WTC11 (cell line): ENCODE measurements around the gene MRM3. TPM values are rescaled to one million over a fixed set of nuclear protein-coding genes. Genes with fewer than 3 reads are reported as not detected.

Experiments
- ATAC-seq: fragments of 200-7000 bp; cut with Tn5 transposase; 2 replicates; pipeline ENCODE4 v1.10.0; 2021; ENCODE audit warnings: mild to moderate bottlenecking, moderate library complexity
- CTCF ChIA-PET: fragments of 300-600 bp; sonication (Branson Sonifier 250); formaldehyde crosslinking; loops from one replicate; lab custom pipeline; 2021; ENCODE audit warnings: antibody characterized with exemption; lab: Charles Lee
- POLR2A ChIA-PET: fragments of 350-600 bp; sonication (Branson Sonifier 250); formaldehyde crosslinking; loops from one replicate; lab custom pipeline; 2021; ENCODE audit warnings: antibody characterized with exemption; lab: Charles Lee
- DNase-seq: peaks from one replicate; pipeline ENCODE4 v3.0.0; 2021; ENCODE audit warnings: low spot score
- H3K27ac Mint-ChIP-seq: 2 replicates; pipeline ENCODE4 v1.8.0; 2021; ENCODE audit warnings: mixed read lengths
- H3K27me3 Mint-ChIP-seq: 2 replicates; pipeline ENCODE4 v1.8.0; 2021; ENCODE audit warnings: low read depth, mild to moderate bottlenecking, moderate library complexity, mixed read lengths
- H3K36me3 Mint-ChIP-seq: 2 replicates; pipeline ENCODE4 v1.8.0; 2021; ENCODE audit warnings: mixed read lengths
- H3K4me1 Mint-ChIP-seq: 2 replicates; pipeline ENCODE4 v1.8.0; 2022; ENCODE audit warnings: mixed read lengths
- H3K4me3 Mint-ChIP-seq: 2 replicates; pipeline ENCODE4 v1.8.0; 2021; ENCODE audit warnings: mild to moderate bottlenecking, moderate library complexity, mixed read lengths
- H3K9me3 Mint-ChIP-seq: 2 replicates; pipeline ENCODE4 v1.8.0; 2021; ENCODE audit warnings: mixed read lengths
- ATF1 ChIP-seq: sonication (generic); formaldehyde crosslinking; IDR thresholded peaks from 2 replicates; pipeline ENCODE4 v1.8.1; 2023; ENCODE audit warnings: mild to moderate bottlenecking, moderate library complexity, missing genetic modification reagents
- ESRRA ChIP-seq: sonication (generic); formaldehyde crosslinking; IDR thresholded peaks from 2 replicates; pipeline ENCODE4 v1.8.1; 2022; ENCODE audit warnings: mild to moderate bottlenecking, missing genetic modification reagents, borderline replicate concordance
- GABPB1 ChIP-seq: sonication (generic); formaldehyde crosslinking; IDR thresholded peaks from 2 replicates; pipeline ENCODE4 v1.8.1; 2023; ENCODE audit warnings: mild to moderate bottlenecking, missing genetic modification reagents
- NFATC4 ChIP-seq: fragments of 250-450 bp; sonication (Bioruptor Pico); IDR thresholded peaks from 2 replicates; pipeline ENCODE4 v1.9.0; 2021; ENCODE audit warnings: mild to moderate bottlenecking
- NFE2L1 ChIP-seq: sonication (generic); formaldehyde crosslinking; IDR thresholded peaks from 2 replicates; pipeline ENCODE4 v1.8.1; 2023; ENCODE audit warnings: missing genetic modification reagents
- NFYB ChIP-seq: sonication (generic); formaldehyde crosslinking; conservative IDR thresholded peaks from 2 replicates; pipeline ENCODE4 v1.8.0; 2022; ENCODE audit warnings: low read depth, missing genetic modification reagents
- NR2C2 ChIP-seq: sonication (generic); formaldehyde crosslinking; IDR thresholded peaks from 2 replicates; pipeline ENCODE4 v1.8.0; 2022; ENCODE audit warnings: mild to moderate bottlenecking, missing genetic modification reagents
- RELA ChIP-seq: sonication (generic); formaldehyde crosslinking; IDR thresholded peaks from 2 replicates; pipeline ENCODE4 v1.8.1; 2022; ENCODE audit warnings: missing genetic modification reagents, mild to moderate bottlenecking, borderline replicate concordance
- SMAD4 ChIP-seq: sonication (generic); formaldehyde crosslinking; IDR thresholded peaks from 2 replicates; pipeline ENCODE4 v1.8.0; 2022; ENCODE audit warnings: mild to moderate bottlenecking, missing genetic modification reagents
- ZNF219 ChIP-seq: sonication (generic); formaldehyde crosslinking; IDR thresholded peaks from 2 replicates; pipeline ENCODE4 v1.8.0; 2023; ENCODE audit warnings: missing genetic modification reagents, mild to moderate bottlenecking, borderline replicate concordance
- ZNF232 ChIP-seq: sonication (generic); formaldehyde crosslinking; IDR thresholded peaks from 2 replicates; pipeline ENCODE4 v1.8.0; 2022; ENCODE audit warnings: mild to moderate bottlenecking, missing genetic modification reagents
- total RNA-seq: library from RNA; stranded (reverse); gene quantifications from 3 replicates; pipeline ENCODE4 v1.2.3, GENCODE V29; 2021
- TF ChIP-seq, protein P1 (sequence below): fragments of 200-600 bp; IDR thresholded peaks from 2 replicates; pipeline ENCODE4 v1.8.0; 2022; ENCODE audit warnings: antibody characterized with exemption
- TF ChIP-seq, protein P2 (sequence below): sonication (generic); formaldehyde crosslinking; IDR thresholded peaks from 2 replicates; pipeline ENCODE4 v1.8.1; 2023; ENCODE audit warnings: mild to moderate bottlenecking, missing genetic modification reagents
- TF ChIP-seq, protein P3 (sequence below): sonication (generic); formaldehyde crosslinking; IDR thresholded peaks from 2 replicates; pipeline ENCODE4 v1.8.1; 2022; ENCODE audit warnings: missing genetic modification reagents, borderline replicate concordance
- TF ChIP-seq, protein P4 (sequence below): sonication (generic); formaldehyde crosslinking; IDR thresholded peaks from 2 replicates; pipeline ENCODE4 v1.8.1; 2022; ENCODE audit warnings: mild to moderate bottlenecking, missing genetic modification reagents, moderate library complexity, borderline replicate concordance
- TF ChIP-seq, protein P5 (sequence below): sonication (generic); formaldehyde crosslinking; IDR thresholded peaks from 2 replicates; pipeline ENCODE4 v1.8.0; 2023; ENCODE audit warnings: missing genetic modification reagents
- TF ChIP-seq, protein P6 (sequence below): fragments of 250-450 bp; sonication (Bioruptor Pico); IDR thresholded peaks from 2 replicates; pipeline ENCODE4 v2.1.2; 2022; ENCODE audit warnings: mild to moderate bottlenecking, moderate library complexity
- TF ChIP-seq, protein P7 (sequence below): sonication (generic); formaldehyde crosslinking; IDR thresholded peaks from 2 replicates; pipeline ENCODE4 v1.8.0; 2022; ENCODE audit warnings: mild to moderate bottlenecking, missing genetic modification reagents
- TF ChIP-seq, protein P8 (sequence below): sonication (generic); formaldehyde crosslinking; IDR thresholded peaks from 2 replicates; pipeline ENCODE4 v1.8.1; 2023; ENCODE audit warnings: mild to moderate bottlenecking, missing genetic modification reagents, moderate library complexity

The MRM3 gene
- total RNA-seq, 1 experiment from 2014 or later: 25.0 TPM

DNA sequence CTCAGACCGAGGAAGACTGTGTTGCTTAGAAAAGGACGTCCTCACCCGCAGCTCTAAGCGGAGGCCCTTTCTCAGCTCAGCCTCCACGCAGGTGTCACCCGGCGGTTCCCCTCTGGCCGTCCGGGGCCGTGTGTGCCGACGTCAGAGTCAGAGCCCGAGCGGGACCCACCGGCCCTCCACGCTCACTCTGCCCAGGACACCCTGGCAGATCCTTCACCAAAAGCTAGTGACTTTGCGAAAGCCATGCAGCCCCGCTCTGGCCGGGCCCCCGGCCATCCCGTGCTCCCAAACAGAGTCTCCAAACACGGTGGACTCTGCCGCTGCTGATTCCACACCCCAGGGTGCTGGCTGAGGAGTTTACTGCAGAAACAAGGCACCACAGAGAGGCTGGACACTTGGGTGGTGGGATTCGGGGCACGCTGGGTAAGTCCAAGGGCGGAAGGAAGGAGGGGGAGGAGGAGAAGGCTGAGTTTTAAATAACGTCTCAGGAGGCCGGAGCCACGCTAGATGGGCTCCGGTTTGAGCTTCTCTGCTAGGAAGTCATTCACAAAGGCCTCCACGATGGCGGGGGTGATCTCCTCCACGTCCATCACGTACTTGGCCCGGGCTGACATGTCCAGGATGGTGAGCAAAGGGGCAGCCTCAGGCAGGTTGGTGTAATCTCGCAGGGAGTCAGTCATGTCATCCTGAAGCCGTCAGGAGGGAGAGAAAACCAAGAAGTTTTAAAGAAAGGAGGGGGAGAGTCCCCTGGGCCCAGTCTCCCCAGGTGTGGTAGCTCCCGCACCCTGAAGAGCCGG lies 18.5 kb downstream of the MRM3 start (continued):
- TF ChIP-seq, protein P1, sequence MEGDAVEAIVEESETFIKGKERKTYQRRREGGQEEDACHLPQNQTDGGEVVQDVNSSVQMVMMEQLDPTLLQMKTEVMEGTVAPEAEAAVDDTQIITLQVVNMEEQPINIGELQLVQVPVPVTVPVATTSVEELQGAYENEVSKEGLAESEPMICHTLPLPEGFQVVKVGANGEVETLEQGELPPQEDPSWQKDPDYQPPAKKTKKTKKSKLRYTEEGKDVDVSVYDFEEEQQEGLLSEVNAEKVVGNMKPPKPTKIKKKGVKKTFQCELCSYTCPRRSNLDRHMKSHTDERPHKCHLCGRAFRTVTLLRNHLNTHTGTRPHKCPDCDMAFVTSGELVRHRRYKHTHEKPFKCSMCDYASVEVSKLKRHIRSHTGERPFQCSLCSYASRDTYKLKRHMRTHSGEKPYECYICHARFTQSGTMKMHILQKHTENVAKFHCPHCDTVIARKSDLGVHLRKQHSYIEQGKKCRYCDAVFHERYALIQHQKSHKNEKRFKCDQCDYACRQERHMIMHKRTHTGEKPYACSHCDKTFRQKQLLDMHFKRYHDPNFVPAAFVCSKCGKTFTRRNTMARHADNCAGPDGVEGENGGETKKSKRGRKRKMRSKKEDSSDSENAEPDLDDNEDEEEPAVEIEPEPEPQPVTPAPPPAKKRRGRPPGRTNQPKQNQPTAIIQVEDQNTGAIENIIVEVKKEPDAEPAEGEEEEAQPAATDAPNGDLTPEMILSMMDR: no peak
- TF ChIP-seq, protein P2, sequence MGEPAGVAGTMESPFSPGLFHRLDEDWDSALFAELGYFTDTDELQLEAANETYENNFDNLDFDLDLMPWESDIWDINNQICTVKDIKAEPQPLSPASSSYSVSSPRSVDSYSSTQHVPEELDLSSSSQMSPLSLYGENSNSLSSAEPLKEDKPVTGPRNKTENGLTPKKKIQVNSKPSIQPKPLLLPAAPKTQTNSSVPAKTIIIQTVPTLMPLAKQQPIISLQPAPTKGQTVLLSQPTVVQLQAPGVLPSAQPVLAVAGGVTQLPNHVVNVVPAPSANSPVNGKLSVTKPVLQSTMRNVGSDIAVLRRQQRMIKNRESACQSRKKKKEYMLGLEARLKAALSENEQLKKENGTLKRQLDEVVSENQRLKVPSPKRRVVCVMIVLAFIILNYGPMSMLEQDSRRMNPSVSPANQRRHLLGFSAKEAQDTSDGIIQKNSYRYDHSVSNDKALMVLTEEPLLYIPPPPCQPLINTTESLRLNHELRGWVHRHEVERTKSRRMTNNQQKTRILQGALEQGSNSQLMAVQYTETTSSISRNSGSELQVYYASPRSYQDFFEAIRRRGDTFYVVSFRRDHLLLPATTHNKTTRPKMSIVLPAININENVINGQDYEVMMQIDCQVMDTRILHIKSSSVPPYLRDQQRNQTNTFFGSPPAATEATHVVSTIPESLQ (CRISPR knock-in tag): no peak
- TF ChIP-seq, protein P3, sequence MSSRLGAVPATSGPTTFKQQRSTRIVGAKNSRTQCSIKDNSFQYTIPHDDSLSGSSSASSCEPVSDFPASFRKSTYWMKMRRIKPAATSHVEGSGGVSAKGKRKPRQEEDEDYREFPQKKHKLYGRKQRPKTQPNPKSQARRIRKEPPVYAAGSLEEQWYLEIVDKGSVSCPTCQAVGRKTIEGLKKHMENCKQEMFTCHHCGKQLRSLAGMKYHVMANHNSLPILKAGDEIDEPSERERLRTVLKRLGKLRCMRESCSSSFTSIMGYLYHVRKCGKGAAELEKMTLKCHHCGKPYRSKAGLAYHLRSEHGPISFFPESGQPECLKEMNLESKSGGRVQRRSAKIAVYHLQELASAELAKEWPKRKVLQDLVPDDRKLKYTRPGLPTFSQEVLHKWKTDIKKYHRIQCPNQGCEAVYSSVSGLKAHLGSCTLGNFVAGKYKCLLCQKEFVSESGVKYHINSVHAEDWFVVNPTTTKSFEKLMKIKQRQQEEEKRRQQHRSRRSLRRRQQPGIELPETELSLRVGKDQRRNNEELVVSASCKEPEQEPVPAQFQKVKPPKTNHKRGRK (CRISPR knock-in tag): no peak
- TF ChIP-seq ESRRA (CRISPR knock-in tag) (no peak), NFYB (CRISPR knock-in tag) (no peak), ZNF219 (CRISPR knock-in tag) (no peak), SMAD4 (CRISPR knock-in tag) (no peak), NFATC4 (CRISPR knock-in tag) (no peak)

DNA sequence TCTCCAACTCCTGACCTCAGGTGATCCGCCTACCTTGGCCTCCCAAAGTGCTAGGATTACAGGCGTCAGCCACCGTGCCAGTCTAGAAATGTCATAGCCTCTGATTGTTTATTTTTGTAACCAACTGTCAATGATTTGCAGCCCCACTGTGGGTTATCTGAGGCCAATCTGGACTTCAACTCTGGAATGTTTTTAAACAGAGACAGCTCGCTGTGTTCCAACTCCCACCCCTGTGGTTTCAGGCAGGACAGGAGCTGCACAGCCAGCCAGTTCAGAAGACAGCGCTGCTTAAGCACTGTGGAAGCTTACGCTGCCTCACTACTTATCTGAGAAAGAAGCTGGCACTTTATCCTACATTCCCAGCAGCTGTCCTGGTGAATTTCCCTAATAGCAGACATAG lies 19.5 kb downstream of the MRM3 start:
- no peak for ATAC-seq
- DNase-seq: no peak
- ChIA-PET POLR2A (no interaction called here), CTCF (interaction anchor here (1.0 kb wide), 1 partner anchor 76 kb away, joined by 3 read pairs; no protein-coding TSS in a partner anchor)
- peaks cover 8% of the 10 kb centered on the region for H3K36me3 Mint-ChIP-seq
- H3K4me1 Mint-ChIP-seq: peaks cover 8% of the 10 kb centered on the region
- no peaks in the 10 kb centered on the region for H3K27me3 Mint-ChIP-seq
- H3K4me3 Mint-ChIP-seq: no peak overlapping the region
- no peak for TF ChIP-seq GABPB1 (CRISPR knock-in tag)
- TF ChIP-seq, protein P3 (CRISPR knock-in tag): no peak
- TF ChIP-seq ATF1 (CRISPR knock-in tag): no peak
- no peak for TF ChIP-seq ZNF232 (CRISPR knock-in tag)
- TF ChIP-seq, protein P4, sequence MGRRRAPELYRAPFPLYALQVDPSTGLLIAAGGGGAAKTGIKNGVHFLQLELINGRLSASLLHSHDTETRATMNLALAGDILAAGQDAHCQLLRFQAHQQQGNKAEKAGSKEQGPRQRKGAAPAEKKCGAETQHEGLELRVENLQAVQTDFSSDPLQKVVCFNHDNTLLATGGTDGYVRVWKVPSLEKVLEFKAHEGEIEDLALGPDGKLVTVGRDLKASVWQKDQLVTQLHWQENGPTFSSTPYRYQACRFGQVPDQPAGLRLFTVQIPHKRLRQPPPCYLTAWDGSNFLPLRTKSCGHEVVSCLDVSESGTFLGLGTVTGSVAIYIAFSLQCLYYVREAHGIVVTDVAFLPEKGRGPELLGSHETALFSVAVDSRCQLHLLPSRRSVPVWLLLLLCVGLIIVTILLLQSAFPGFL (CRISPR knock-in tag): no peak
- TF ChIP-seq SMAD4 (CRISPR knock-in tag): no peak
- TF ChIP-seq, protein P5, sequence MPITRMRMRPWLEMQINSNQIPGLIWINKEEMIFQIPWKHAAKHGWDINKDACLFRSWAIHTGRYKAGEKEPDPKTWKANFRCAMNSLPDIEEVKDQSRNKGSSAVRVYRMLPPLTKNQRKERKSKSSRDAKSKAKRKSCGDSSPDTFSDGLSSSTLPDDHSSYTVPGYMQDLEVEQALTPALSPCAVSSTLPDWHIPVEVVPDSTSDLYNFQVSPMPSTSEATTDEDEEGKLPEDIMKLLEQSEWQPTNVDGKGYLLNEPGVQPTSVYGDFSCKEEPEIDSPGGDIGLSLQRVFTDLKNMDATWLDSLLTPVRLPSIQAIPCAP (CRISPR knock-in tag): no peak
- TF ChIP-seq, protein P6, sequence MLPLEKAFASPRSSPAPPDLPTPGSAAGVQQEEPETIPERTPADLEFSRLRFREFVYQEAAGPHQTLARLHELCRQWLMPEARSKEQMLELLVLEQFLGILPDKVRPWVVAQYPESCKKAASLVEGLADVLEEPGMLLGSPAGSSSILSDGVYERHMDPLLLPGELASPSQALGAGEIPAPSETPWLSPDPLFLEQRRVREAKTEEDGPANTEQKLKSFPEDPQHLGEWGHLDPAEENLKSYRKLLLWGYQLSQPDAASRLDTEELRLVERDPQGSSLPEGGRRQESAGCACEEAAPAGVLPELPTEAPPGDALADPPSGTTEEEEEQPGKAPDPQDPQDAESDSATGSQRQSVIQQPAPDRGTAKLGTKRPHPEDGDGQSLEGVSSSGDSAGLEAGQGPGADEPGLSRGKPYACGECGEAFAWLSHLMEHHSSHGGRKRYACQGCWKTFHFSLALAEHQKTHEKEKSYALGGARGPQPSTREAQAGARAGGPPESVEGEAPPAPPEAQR (CRISPR knock-in tag): no peak
- TF ChIP-seq, protein P7, sequence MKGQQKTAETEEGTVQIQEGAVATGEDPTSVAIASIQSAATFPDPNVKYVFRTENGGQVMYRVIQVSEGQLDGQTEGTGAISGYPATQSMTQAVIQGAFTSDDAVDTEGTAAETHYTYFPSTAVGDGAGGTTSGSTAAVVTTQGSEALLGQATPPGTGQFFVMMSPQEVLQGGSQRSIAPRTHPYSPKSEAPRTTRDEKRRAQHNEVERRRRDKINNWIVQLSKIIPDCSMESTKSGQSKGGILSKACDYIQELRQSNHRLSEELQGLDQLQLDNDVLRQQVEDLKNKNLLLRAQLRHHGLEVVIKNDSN (CRISPR knock-in tag): no peak
- TF ChIP-seq NR2C2 (CRISPR knock-in tag): no peak
- no peak for TF ChIP-seq RELA
- TF ChIP-seq, protein P8, sequence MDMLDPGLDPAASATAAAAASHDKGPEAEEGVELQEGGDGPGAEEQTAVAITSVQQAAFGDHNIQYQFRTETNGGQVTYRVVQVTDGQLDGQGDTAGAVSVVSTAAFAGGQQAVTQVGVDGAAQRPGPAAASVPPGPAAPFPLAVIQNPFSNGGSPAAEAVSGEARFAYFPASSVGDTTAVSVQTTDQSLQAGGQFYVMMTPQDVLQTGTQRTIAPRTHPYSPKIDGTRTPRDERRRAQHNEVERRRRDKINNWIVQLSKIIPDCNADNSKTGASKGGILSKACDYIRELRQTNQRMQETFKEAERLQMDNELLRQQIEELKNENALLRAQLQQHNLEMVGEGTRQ: no peak
- no peak for TF ChIP-seq NFE2L1
- H3K9me3 Mint-ChIP-seq: no peaks in the 10 kb centered on the region
- no peak overlapping the region; the same call in 1 of the 2 replicates for H3K27ac Mint-ChIP-seq
